Mesenchymal stem cell (in vitro differentiated cells and primary cell): ENCODE results near the gene ACOX3.

Experiments used
- DNase-seq: peaks from one replicate; pipeline ENCODE4 v3.0.0-alpha.2; 2013
- H2AFZ ChIP-seq: one replicate; pipeline ENCODE4 v1.6.1; 2013; ENCODE audit warnings: low read depth, mild to moderate bottlenecking, control low read depth, inconsistent platforms, low read length, moderate library complexity
- H2AK5ac ChIP-seq: 2 replicates; pipeline ENCODE4 v1.6.1; 2013; ENCODE audit warnings: low read length, moderate library complexity, mild to moderate bottlenecking, inconsistent platforms; ENCODE audit not compliant: severe bottlenecking
- H2BK120ac ChIP-seq: one replicate; pipeline ENCODE4 v1.6.1; 2013; ENCODE audit warnings: low read depth, mild to moderate bottlenecking, inconsistent platforms, low read length, moderate library complexity
- H2BK12ac ChIP-seq, 2 experiments: one replicate each; pipeline ENCODE4 v1.6.1; 2013; ENCODE audit warnings: inconsistent platforms in 2 of 2, low read length in 2 of 2, mild to moderate bottlenecking in 2 of 2, moderate library complexity in 2 of 2, control low read depth in 1 of 2
- H2BK15ac ChIP-seq: one replicate; pipeline ENCODE4 v1.6.1; 2013; ENCODE audit warnings: mild to moderate bottlenecking, low read depth, inconsistent platforms; ENCODE audit not compliant: poor library complexity, severe bottlenecking
- H2BK5ac ChIP-seq: 2 replicates; pipeline ENCODE4 v1.6.1; 2013; ENCODE audit warnings: low read depth, mild to moderate bottlenecking, low read length, control low read depth, inconsistent platforms; ENCODE audit not compliant: poor library complexity, severe bottlenecking
- H3K14ac ChIP-seq, 2 experiments: one replicate each; pipeline ENCODE4 v1.6.1; 2013; ENCODE audit warnings: inconsistent platforms in 2 of 2, low read length in 2 of 2, control low read depth in 1 of 2, mild to moderate bottlenecking in 1 of 2, moderate library complexity in 1 of 2
- H3K18ac ChIP-seq, 2 experiments: one replicate each; pipeline ENCODE4 v1.6.1; 2013; ENCODE audit warnings: inconsistent platforms in 2 of 2, low read length in 2 of 2, control low read depth in 1 of 2, low read depth in 1 of 2, mild to moderate bottlenecking in 1 of 2
- H3K23ac ChIP-seq, 2 experiments: one replicate each; pipeline ENCODE4 v1.6.1; 2013; ENCODE audit warnings: inconsistent platforms in 2 of 2, low read length in 2 of 2, mild to moderate bottlenecking in 2 of 2, moderate library complexity in 2 of 2, control low read depth in 1 of 2
- H3K27ac ChIP-seq: 2 replicates; pipeline ENCODE4 v1.5.1; 2013; ENCODE audit warnings: mild to moderate bottlenecking, moderate library complexity, low read length, control low read depth, inconsistent platforms; ENCODE audit not compliant: poor library complexity, severe bottlenecking
- H3K27me3 ChIP-seq, 2 experiments: 2 replicates each; pipeline versions ENCODE4 v1.6.1 to v1.7.0; 2013; ENCODE audit warnings: low read length in 2 of 2, mild to moderate bottlenecking in 2 of 2, moderate library complexity in 2 of 2, control low read depth in 1 of 2, inconsistent platforms in 1 of 2; ENCODE audit not compliant: control insufficient read depth in 1 of 2, insufficient read depth in 1 of 2
- H3K36me3 ChIP-seq, 2 experiments: 2 replicates each; pipeline versions ENCODE4 v1.6.1 to v1.7.0; 2013; ENCODE audit warnings: low read length in 2 of 2, control low read depth in 1 of 2, inconsistent platforms in 1 of 2, low read depth in 1 of 2, mild to moderate bottlenecking in 1 of 2; ENCODE audit not compliant: insufficient read depth in 2 of 2, control insufficient read depth in 1 of 2
- H3K4ac ChIP-seq, 2 experiments: one replicate each; pipeline ENCODE4 v1.6.1; 2013; ENCODE audit warnings: inconsistent platforms in 2 of 2, low read length in 2 of 2, mild to moderate bottlenecking in 2 of 2, moderate library complexity in 2 of 2, control low read depth in 1 of 2, low read depth in 1 of 2
- H3K4me1 ChIP-seq: 2 replicates; pipeline ENCODE4 v1.6.1; 2013; ENCODE audit warnings: low read depth, low read length, control low read depth; ENCODE audit not compliant: control insufficient read depth, insufficient read depth
- H3K4me2 ChIP-seq: 2 replicates; pipeline ENCODE4 v1.6.1; 2013; ENCODE audit warnings: low read length, mild to moderate bottlenecking, inconsistent platforms; ENCODE audit not compliant: poor library complexity, severe bottlenecking
- H3K4me3 ChIP-seq, 2 experiments: 2 replicates each; pipeline versions ENCODE4 v1.5.1 to v1.7.0; 2013; ENCODE audit warnings: low read length in 2 of 2, mild to moderate bottlenecking in 2 of 2, control low read depth in 1 of 2, low read depth in 1 of 2; ENCODE audit not compliant: insufficient read depth in 1 of 2
- H3K79me1 ChIP-seq: replicated peaks from 2 replicates; pipeline ENCODE4 v1.6.1; 2013; ENCODE audit warnings: mild to moderate bottlenecking, control low read depth, low read length, inconsistent platforms; ENCODE audit not compliant: poor library complexity, severe bottlenecking
- H3K9ac ChIP-seq: 2 replicates; pipeline ENCODE4 v1.7.0; 2013; ENCODE audit warnings: mild to moderate bottlenecking, low read length, moderate library complexity
- H3K9me3 ChIP-seq: 2 replicates; pipeline ENCODE4 v1.7.0; 2013; ENCODE audit warnings: mild to moderate bottlenecking, low read length; ENCODE audit not compliant: control insufficient read depth
- H4K8ac ChIP-seq: one replicate; pipeline ENCODE4 v1.6.1; 2013; ENCODE audit warnings: inconsistent platforms, mild to moderate bottlenecking, low read length, moderate library complexity
- H4K91ac ChIP-seq: one replicate; pipeline ENCODE4 v1.6.1; 2013; ENCODE audit warnings: mild to moderate bottlenecking, low read length, inconsistent platforms
- WGBS: methylation state at CpG from one replicate; pipeline ENCODE4 v1.1.7; 2013; ENCODE audit warnings: mixed read lengths; 5-methylcytosine and 5-hydroxymethylcytosine counted together

ACOX3 gene

DNA sequence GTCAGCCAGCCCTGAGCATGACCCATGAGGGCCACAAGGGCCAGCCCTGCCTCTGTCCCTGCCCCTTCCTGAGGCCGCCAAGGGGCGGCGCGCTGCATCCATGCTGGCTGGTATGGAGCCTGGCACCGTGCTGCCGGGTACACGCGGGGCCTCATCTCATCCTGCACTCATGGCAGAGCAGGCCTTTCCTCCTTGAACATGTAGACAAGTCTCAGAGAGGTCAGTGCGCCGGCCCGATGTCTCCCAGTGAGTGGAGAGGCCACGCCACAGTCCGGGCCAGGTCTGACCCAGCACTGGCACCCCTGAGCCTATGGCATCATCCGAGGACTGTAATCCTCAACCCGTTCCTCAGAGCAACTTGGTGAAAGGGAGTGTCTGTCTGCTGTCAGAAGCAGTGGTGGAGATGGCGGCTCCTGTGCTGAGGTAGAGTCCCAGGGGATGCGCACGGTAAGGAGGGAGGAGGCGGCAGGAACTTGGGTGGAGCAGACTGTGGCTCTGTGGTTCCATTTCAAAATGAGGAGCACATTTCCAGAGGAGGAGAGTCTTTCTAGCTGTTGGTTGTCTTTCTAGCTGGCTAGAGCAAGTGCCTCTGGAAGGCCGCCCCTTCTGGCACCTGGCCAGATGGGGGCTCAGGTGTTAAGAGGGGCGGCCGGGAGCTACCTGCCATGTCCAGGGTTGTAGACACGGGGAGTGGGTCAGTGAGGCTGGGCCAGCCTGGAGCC lies 32.8 kb upstream of the ACOX3 start:
- Histone ChIP-seq H2BK120ac (peak overlapping the region; percentile 81), H3K36me3 (peaks cover 30 to 60% of the 10 kb centered on the region in 2 experiments), H3K14ac (peak overlapping the region in 1 of 2 experiments; percentile 10), H2AK5ac (peak overlapping the region; percentile 57), H3K18ac (peak overlapping the region; percentile 84 to 90), H3K27ac (peak overlapping the region; percentile 78), H2BK12ac (peak overlapping the region; percentile 75 to 96), H3K79me1 (peaks cover 16% of the 10 kb centered on the region), H4K8ac (peak overlapping the region; percentile 69), H2BK15ac (peak overlapping the region; percentile 93), H3K9me3 (no peaks in the 10 kb centered on the region), H3K4me2 (peak overlapping the region; percentile 19), H4K91ac (peak overlapping the region; percentile 95), H3K4ac (peak overlapping the region in 1 of 2 experiments; percentile 63), H2AFZ (no peak overlapping the region), H2BK5ac (no peak overlapping the region), H3K9ac (peak overlapping the region; percentile 69), H3K4me3 (peak overlapping the region in 1 of 2 experiments; percentile 43), H3K23ac (no peak overlapping the region), H3K27me3 (no peaks in the 10 kb centered on the region), H3K4me1 (peaks cover 40% of the 10 kb centered on the region)
- no peak for DNase-seq
- WGBS: 73% methylated on average over 23 of the region's 23 CpGs

DNA sequence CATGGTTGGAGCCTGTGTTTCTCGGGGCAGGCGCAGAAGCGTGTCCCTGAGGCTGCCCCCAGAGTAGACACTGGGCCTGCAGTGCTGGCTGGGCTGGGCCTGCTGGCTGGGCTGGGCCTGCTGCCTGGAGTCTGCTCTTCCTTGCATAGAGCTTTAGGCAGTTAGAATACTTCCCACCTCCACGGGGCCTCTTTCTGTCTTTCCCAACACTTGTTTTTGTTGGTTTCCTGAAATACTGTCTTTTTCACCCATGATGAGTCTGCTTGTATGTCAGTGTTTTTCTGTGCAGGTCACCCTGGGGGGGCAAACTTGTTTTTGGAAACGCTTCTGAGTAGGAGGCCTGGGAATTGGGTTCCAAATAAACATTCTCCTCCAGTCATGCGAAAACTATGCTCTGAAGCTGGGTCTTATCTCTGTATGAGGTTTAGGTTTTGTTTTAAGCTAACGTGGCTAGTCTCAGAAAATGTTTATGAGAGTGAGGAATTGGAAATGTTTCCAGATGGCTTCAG lies 32.2 kb upstream of the ACOX3 start:
- Histone ChIP-seq H3K79me1 (peaks cover 19% of the 10 kb centered on the region), H3K23ac (peak overlapping the region in 1 of 2 experiments; percentile 77), H3K18ac (peak overlapping the region; percentile 86 to 100), H3K27me3 (no peaks in the 10 kb centered on the region), H2BK5ac (no peak overlapping the region), H4K8ac (peak overlapping the region; percentile 88), H3K27ac (peak overlapping the region; percentile 88), H3K14ac (peak overlapping the region in 1 of 2 experiments; percentile 99), H2BK15ac (no peak overlapping the region), H2AFZ (peak overlapping the region; percentile 16), H3K9me3 (no peaks in the 10 kb centered on the region), H3K4me1 (peaks cover 40% of the 10 kb centered on the region), H3K4me3 (no peak overlapping the region), H2BK12ac (peak overlapping the region in 1 of 2 experiments; percentile 99), H2BK120ac (peak overlapping the region; percentile 35), H3K4ac (peak overlapping the region; percentile 89 to 90), H3K36me3 (peaks cover 36 to 60% of the 10 kb centered on the region in 2 experiments), H4K91ac (peak overlapping the region; percentile 94), H3K4me2 (no peak overlapping the region), H3K9ac (peak overlapping the region; percentile 69), H2AK5ac (no peak overlapping the region)
- peak; percentile 95 for DNase-seq
- WGBS: 20% methylated on average over 6 of the region's 7 CpGs

- Histone ChIP-seq H2BK15ac (no peak overlapping the region), H2AK5ac (peak overlapping the region; percentile 29), H3K9me3 (no peaks in the 10 kb centered on the region), H3K18ac (peak overlapping the region; percentile 86 to 100), H4K91ac (peak overlapping the region; percentile 94), H3K4me2 (no peak overlapping the region), H3K4me1 (peaks cover 40% of the 10 kb centered on the region), H2BK120ac (peak overlapping the region; percentile 35), H3K79me1 (peaks cover 18% of the 10 kb centered on the region), H3K4me3 (no peak overlapping the region), H3K27me3 (no peaks in the 10 kb centered on the region), H3K4ac (peak overlapping the region; percentile 89 to 90), H2BK5ac (no peak overlapping the region), H3K9ac (peak overlapping the region; percentile 69), H3K36me3 (peaks cover 33 to 55% of the 10 kb centered on the region in 2 experiments), H4K8ac (peak overlapping the region; percentile 88), H3K23ac (peak overlapping the region in 1 of 2 experiments; percentile 77), H3K27ac (peak overlapping the region; percentile 88), H3K14ac (peak overlapping the region in 1 of 2 experiments; percentile 99), H2AFZ (peak overlapping the region; percentile 16), H2BK12ac (peak overlapping the region; percentile 95 to 99)
- no peak for DNase-seq
- WGBS: 90% methylated on average over 8 of the region's 8 CpGs
Measured at GRCh38 chr4:8472158-8472688, 31.7 kb upstream of the ACOX3 start.
